ENCODE results near the gene TTC21B. TPM values are rescaled to one million over a fixed set of nuclear protein-coding genes. Genes with fewer than 3 reads are reported as not detected.

Gene TTC21B
- total and polyA plus RNA-seq, 8 donors: 3.3 to 78.6 (median 11.8) TPM

DNA sequence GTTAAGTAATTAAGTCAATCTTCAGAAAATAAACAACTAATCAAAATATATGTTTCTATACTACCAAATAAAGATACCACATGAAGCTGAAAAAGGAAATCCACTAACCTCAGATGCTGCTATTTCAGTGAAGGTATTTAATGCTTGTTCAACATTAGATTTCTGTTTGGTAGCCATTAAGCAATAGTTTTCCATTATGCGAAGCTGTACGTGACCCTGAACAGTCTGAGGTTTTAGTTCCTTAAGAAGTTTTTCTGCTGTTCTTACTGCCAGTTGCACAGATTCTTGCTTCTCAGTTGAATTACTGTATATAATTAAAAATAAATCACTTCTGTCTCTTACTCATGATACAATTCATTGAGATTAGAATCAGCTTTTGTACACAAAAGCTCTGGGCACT, 65.4 kb downstream of the TTC21B start:
- DNase-seq: no peak
- Histone ChIP-seq H3K9me3 (no peaks in the 10 kb centered on the region), H3K4me3 (no peak overlapping the region), H3K4me1 (no peaks in the 10 kb centered on the region), H3K36me3 (peaks cover 0 to 79% (median 59%) of the 10 kb centered on the region in 4 donors), H3K27ac (no peak overlapping the region), H3K27me3 (no peaks in the 10 kb centered on the region)
- 78 to 94% (median 89%) methylated on average over 2 of the region's 2 CpGs for WGBS, 5 donors
- intact Hi-C loops (cut with DNase I; ENCODE audit: low total_unique reads): no loop called here
- TF ChIP-seq EP300 (IDR thresholded peaks at IDR 0.05) (no peak), POLR2A (IDR thresholded peaks at IDR 0.05) (no peak), POLR2AphosphoS5 (IDR thresholded peaks at IDR 0.05) (no peak)
- TF ChIP-seq, protein P1, sequence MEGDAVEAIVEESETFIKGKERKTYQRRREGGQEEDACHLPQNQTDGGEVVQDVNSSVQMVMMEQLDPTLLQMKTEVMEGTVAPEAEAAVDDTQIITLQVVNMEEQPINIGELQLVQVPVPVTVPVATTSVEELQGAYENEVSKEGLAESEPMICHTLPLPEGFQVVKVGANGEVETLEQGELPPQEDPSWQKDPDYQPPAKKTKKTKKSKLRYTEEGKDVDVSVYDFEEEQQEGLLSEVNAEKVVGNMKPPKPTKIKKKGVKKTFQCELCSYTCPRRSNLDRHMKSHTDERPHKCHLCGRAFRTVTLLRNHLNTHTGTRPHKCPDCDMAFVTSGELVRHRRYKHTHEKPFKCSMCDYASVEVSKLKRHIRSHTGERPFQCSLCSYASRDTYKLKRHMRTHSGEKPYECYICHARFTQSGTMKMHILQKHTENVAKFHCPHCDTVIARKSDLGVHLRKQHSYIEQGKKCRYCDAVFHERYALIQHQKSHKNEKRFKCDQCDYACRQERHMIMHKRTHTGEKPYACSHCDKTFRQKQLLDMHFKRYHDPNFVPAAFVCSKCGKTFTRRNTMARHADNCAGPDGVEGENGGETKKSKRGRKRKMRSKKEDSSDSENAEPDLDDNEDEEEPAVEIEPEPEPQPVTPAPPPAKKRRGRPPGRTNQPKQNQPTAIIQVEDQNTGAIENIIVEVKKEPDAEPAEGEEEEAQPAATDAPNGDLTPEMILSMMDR (IDR thresholded peaks at IDR 0.05): no peak

DNA sequence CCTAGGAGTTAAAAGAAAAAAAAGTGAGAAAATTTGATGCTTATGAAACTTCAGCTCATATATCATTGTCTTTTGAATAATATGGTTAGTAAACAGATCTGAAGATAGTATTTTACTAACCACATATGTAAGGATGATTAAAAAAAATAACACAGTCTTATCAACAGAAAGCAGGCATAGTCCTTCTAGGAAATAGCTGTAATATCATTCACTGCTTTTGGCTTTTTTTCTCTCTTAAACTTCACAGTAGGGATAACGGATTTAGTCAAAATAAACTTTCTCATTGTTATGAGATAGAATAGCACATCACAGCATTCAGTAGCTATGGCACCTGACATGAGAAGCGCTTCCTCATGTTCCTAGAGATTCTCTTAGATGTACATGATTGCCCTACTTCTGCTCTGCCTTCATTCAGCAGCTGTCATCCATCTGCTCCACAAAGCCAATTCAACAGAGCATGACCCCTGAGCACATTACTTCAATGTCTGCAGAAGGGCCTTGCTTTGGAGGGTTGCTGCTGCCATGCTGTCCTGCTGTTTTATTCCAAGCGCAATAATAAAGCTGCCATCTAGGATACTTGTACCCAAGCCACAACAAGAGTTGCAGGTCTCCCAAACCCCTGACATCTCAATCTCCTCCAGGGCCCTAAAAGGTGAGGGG, 67.0 kb downstream of the TTC21B start:
- Histone ChIP-seq H3K4me1 (no peaks in the 10 kb centered on the region), H3K9me3 (no peaks in the 10 kb centered on the region), H3K4me3 (no peak overlapping the region), H3K27me3 (no peaks in the 10 kb centered on the region), H3K27ac (no peak overlapping the region), H3K36me3 (peaks cover 3 to 81% (median 66%) of the 10 kb centered on the region in 4 donors)
- intact Hi-C loops (cut with DNase I; ENCODE audit: low total_unique reads): no loop called here
- TF ChIP-seq POLR2AphosphoS5 (IDR thresholded peaks at IDR 0.05) (no peak), POLR2A (IDR thresholded peaks at IDR 0.05) (no peak), EP300 (IDR thresholded peaks at IDR 0.05) (no peak)
- TF ChIP-seq, protein P1 (IDR thresholded peaks at IDR 0.05): no peak
- DNase-seq: no peak
- WGBS, 5 donors: 90 to 96% (median 95%) methylated on average over 3 of the region's 3 CpGs

DNA sequence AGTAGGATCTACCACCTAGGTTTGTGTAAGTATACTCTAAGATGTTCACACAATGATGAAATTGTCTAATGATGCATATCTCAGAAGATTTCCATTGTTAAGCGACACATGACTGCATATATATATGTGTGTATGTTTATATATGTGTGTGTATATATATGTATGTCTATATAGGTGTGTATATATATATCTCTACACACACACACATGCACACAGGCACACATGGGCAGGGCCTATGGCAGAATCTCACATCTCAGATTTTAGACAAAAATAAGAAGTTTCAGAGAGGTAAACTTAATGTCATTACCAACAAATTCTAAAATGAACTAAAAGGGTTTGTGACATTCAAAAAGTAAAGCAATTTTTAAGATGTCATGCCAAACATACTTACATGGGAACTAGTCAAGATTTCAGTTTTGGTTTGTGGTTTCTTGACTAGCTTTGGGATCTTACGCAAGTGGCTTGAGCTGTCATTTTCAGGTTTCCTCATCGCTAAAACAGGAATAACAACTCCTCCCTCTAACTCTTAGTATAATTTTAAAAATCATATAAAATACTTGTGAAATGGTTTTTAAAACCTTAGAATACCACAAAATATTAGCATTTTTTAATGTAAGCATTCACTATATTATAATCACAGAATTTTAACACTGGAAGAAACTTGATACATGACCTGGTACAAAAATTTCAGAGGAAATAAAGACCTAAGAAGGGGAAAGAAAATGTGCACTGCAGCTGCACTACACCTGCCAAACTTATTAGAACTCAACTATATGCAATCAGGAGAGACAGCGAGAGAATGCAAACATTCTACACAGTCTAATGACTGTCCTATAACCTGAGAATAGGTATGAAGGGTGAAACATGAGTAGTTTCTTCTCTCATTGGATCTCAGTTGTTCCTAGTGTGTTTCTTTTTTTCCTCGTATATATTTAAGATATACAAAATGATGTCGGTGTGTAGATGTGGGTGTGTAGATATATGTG, 75.7 kb downstream of the TTC21B start:
- H3K27me3 ChIP-seq: no peaks in the 10 kb centered on the region
- no peak for TF ChIP-seq POLR2A (IDR thresholded peaks at IDR 0.05)
- TF ChIP-seq, protein P1 (IDR thresholded peaks at IDR 0.05): no peak
- TF ChIP-seq EP300 (IDR thresholded peaks at IDR 0.05): no peak
- TF ChIP-seq POLR2AphosphoS5 (IDR thresholded peaks at IDR 0.05): no peak
- H3K9me3 ChIP-seq: no peaks in the 10 kb centered on the region
- no peak overlapping the region for H3K4me3 ChIP-seq
- peaks cover 3 to 67% (median 41%) of the 10 kb centered on the region in 4 donors for H3K36me3 ChIP-seq
- intact Hi-C loops (cut with DNase I; ENCODE audit: low total_unique reads): no loop called here
- no peak overlapping the region for H3K27ac ChIP-seq
- WGBS, 5 donors: 79 to 90% (median 87%) methylated on average over 6 of the region's 6 CpGs
- peaks cover 0 to 7% (median 0%) of the 10 kb centered on the region in 4 donors for H3K4me1 ChIP-seq
- no peak for DNase-seq

DNA sequence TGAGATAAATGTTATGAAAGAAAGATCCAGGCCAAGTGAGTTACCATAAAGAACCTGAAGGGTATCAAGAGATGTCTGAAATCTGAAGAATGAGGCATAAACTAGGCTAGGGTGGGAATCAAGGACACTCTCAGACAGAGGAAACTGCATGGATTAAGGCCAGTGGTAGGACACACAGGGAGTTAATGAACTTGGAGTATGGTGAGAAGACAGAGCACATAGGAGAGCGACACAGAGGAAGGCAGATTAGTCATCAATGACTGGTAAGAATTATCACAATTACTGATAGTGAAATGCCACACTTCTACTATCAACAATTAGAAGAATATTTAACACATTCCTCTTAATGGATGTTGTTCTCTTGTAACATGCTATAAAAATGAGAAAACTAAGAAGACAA, 76.9 kb downstream of the TTC21B start:
- TF ChIP-seq, protein P1 (IDR thresholded peaks at IDR 0.05): no peak
- TF ChIP-seq POLR2A (IDR thresholded peaks at IDR 0.05): no peak
- TF ChIP-seq POLR2AphosphoS5 (IDR thresholded peaks at IDR 0.05): no peak
- no peak for TF ChIP-seq EP300 (IDR thresholded peaks at IDR 0.05)
- no peak overlapping the region for H3K4me3 ChIP-seq
- H3K27ac ChIP-seq: no peak overlapping the region
- 9 to 37% (median 18%) methylated on average over 1 of the region's 1 CpG for WGBS, 5 donors
- H3K36me3 ChIP-seq: peaks cover 6 to 58% (median 44%) of the 10 kb centered on the region in 4 donors
- intact Hi-C loops (cut with DNase I; ENCODE audit: low total_unique reads): no loop called here
- H3K27me3 ChIP-seq: no peaks in the 10 kb centered on the region
- H3K9me3 ChIP-seq: no peaks in the 10 kb centered on the region
- H3K4me1 ChIP-seq: peaks cover 0 to 7% (median 0%) of the 10 kb centered on the region in 4 donors
- no peak for DNase-seq

All from stomach (tissue), 9 donors.